Measurements from ENCODE around the gene SGK1. TPM values are rescaled to one million over a fixed set of nuclear protein-coding genes. Genes with fewer than 3 reads are reported as not detected.
"Not testable (repeated sequence)": the region's sequence is repeated elsewhere in the genome, so short reads cannot be mapped to it uniquely, and the experiment has no call there.

The SGK1 gene
- total RNA-seq, 3 donors from 2014 or later: 104 to 459 (median 193) TPM

- DNase-seq (ENCODE audit: low spot score in 2 of 2): no peak
- Histone ChIP-seq H3K4me3 (no peak overlapping the region), H3K27me3 (no peaks in the 10 kb centered on the region), H3K9me3 (no peaks in the 10 kb centered on the region), H3K4me1 (no peaks in the 10 kb centered on the region), H3K27ac (no peak overlapping the region), H3K36me3 (no peaks in the 10 kb centered on the region)
- intact Hi-C loops (cut with DNase I; ENCODE audit: low total_unique reads): no loop called here
- no peak for TF ChIP-seq POLR2A (IDR thresholded peaks at IDR 0.05)
- no peak for TF ChIP-seq POLR2AphosphoS5 (IDR thresholded peaks at IDR 0.05)
- TF ChIP-seq CTCF (IDR thresholded peaks at IDR 0.05): no peak
These were observed 35.1 kb downstream of the SGK1 start for GRCh38 chr6:134282816-134283215.

- Histone ChIP-seq H3K4me1 (no peaks in the 10 kb centered on the region), H3K4me3 (no peak overlapping the region), H3K36me3 (no peaks in the 10 kb centered on the region), H3K27ac (no peak overlapping the region), H3K9me3 (no peaks in the 10 kb centered on the region), H3K27me3 (no peaks in the 10 kb centered on the region)
- DNase-seq (ENCODE audit: low spot score in 2 of 2): no peak
- intact Hi-C loops (cut with DNase I; ENCODE audit: low total_unique reads): no loop called here
- TF ChIP-seq CTCF (IDR thresholded peaks at IDR 0.05) (no peak), POLR2AphosphoS5 (IDR thresholded peaks at IDR 0.05) (no peak), POLR2A (IDR thresholded peaks at IDR 0.05) (no peak)
These were observed 36.5 kb downstream of the SGK1 start for GRCh38 chr6:134281388-134281787.

DNA sequence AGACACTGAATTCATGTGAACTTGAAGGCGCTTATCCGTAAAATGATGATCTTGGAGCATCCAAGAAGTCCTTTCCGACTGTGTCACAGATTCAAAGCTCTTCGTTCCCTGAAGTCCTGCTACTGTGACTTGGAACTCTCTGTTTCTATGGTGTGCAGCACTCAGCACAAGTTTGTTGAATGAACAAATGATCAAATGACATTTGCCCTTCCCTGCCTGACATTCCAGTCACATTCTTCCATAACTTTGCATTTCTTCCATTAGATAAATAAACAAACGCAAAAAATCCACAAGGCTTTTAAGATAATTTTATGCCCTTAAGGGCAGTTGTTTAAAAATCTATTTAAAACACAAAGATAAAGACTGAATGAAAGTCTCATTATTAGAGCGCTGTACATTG, 39.9 kb downstream of the SGK1 start:
- Histone ChIP-seq H3K4me3 (no peak overlapping the region), H3K4me1 (no peaks in the 10 kb centered on the region), H3K36me3 (no peaks in the 10 kb centered on the region), H3K27me3 (no peaks in the 10 kb centered on the region), H3K27ac (no peak overlapping the region), H3K9me3 (no peaks in the 10 kb centered on the region)
- intact Hi-C loops (cut with DNase I; ENCODE audit: low total_unique reads): no loop called here
- TF ChIP-seq POLR2AphosphoS5 (IDR thresholded peaks at IDR 0.05) (no peak), POLR2A (IDR thresholded peaks at IDR 0.05) (no peak), CTCF (IDR thresholded peaks at IDR 0.05) (no peak)
- no peak for DNase-seq (ENCODE audit: low spot score in 2 of 2)

DNA sequence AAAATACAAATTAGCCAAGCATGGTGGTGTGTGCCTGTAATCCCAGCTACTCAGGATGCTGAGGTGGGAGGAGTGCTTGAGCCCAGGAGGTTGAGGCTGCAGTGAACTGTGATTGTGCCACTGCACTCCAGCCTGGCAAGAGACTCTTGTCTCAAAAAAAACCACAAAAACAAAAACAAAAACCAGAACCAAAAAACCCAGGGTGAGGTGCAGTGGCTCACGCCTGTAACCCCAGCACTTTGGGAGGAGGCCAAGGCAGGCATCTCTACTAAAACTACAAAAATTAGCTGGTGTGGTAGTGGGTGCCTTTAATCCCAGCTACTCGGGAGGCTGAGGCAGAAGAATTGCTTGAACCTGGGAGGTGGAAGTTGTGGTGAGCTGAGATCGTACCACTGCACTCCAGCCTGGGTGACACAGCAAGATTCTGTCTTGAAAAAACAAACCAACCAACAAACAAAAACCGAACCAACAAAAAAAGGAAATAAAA, 41.0 kb downstream of the SGK1 start:
- H3K36me3 ChIP-seq; H3K27ac ChIP-seq; H3K4me3 ChIP-seq; H3K9me3 ChIP-seq; DNase-seq (ENCODE audit: low spot score in 2 of 2); H3K4me1 ChIP-seq; intact Hi-C loops (cut with DNase I; ENCODE audit: low total_unique reads); H3K27me3 ChIP-seq: not testable (repeated sequence)

DNA sequence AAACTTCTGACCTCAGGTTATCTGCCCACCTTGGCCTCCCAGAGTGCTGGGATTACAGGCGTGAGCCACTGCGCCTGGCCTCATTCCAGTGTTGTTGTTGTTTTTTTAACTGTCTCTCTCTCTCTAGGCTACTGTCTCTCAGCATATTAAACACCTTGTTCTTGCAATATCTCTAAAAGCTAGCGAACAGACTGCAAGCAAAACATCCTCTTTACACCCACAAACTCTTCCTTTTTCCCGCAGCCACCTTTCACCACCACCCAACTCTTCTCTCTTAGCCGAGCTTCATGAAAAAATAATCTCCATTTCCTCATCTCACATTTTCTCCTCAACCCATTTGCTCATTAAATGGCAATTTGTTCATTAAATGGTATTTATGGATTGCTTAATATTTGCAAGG, 45.5 kb downstream of the SGK1 start:
- H3K9me3 ChIP-seq: no peaks in the 10 kb centered on the region
- no peaks in the 10 kb centered on the region for H3K27me3 ChIP-seq
- TF ChIP-seq POLR2AphosphoS5 (IDR thresholded peaks at IDR 0.05) (no peak), POLR2A (IDR thresholded peaks at IDR 0.05) (no peak), CTCF (IDR thresholded peaks at IDR 0.05) (no peak)
- no peak for DNase-seq (ENCODE audit: low spot score in 2 of 2)
- no peaks in the 10 kb centered on the region for H3K36me3 ChIP-seq
- intact Hi-C loops (cut with DNase I; ENCODE audit: low total_unique reads): no loop called here
- H3K4me1 ChIP-seq: no peaks in the 10 kb centered on the region
- no peak overlapping the region for H3K4me3 ChIP-seq
- no peak overlapping the region for H3K27ac ChIP-seq

DNA sequence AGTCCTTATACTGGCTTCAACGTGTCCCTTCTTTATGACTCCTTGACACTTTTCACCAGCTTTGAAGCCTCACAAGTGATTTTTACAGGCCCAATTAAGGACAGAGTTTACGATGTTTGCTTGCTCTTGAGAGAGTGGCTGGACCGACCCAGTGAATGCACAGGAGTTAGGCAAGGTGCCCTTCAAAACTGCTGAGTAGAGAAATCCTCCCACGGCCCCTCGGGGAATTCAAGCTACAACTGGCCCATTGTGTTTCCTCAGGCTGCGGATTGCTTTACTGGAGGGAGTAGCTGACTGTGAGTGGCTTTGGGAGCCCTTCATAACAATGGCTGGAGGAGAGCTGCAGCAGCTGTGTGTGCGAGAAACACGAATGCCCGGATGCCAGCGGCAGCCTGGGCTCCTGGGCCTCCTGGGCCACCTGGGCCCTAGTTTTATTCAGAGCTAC, 50.0 kb downstream of the SGK1 start:
- no peaks in the 10 kb centered on the region for H3K9me3 ChIP-seq
- H3K36me3 ChIP-seq: no peaks in the 10 kb centered on the region
- intact Hi-C loops (cut with DNase I; ENCODE audit: low total_unique reads): loop anchor here (10.0 kb wide), 1 partner anchor 327 kb away; no protein-coding TSS in a partner anchor
- no peaks in the 10 kb centered on the region for H3K4me1 ChIP-seq
- no peak overlapping the region for H3K4me3 ChIP-seq
- no peak for TF ChIP-seq CTCF (IDR thresholded peaks at IDR 0.05)
- no peak for TF ChIP-seq POLR2A (IDR thresholded peaks at IDR 0.05)
- TF ChIP-seq POLR2AphosphoS5 (IDR thresholded peaks at IDR 0.05): no peak
- DNase-seq (ENCODE audit: low spot score in 2 of 2): no peak
- H3K27ac ChIP-seq: peak overlapping the region in 1 of 2 donors; percentile 57
- H3K27me3 ChIP-seq: no peaks in the 10 kb centered on the region

All from breast epithelium (tissue), 4 donors.